Stomach (tissue), 9 donors: ENCODE results near the gene ECPAS. TPM values are rescaled to one million over a fixed set of nuclear protein-coding genes. Genes with fewer than 3 reads are reported as not detected.

Experiments
- DNase-seq, 2 donors: peaks; one replicate each; pipeline versions ENCODE4 v3.0.0 to v3.0.0-alpha.2; 2013 to 2019
- H3K27ac ChIP-seq, 5 donors: fragments of 200-600 bp in 4 of 5; sonication (generic) in 4 of 5; one replicate each; pipeline ENCODE4 v1.5.1; 2013 to 2019; ENCODE audit warnings: mild to moderate bottlenecking in 1 of 5, moderate library complexity in 1 of 5
- H3K27me3 ChIP-seq, 3 donors: fragments of 200-600 bp; sonication (generic); one replicate each; pipeline ENCODE4 v1.5.1; 2017 to 2019; ENCODE audit warnings: mixed run types in 1 of 3
- H3K36me3 ChIP-seq, 4 donors: fragments of 200-600 bp; sonication (generic); 1 replicate in 3 of 4; 2 replicates in 1 of 4; pipeline ENCODE4 v1.5.1; 2016 to 2019
- H3K4me1 ChIP-seq, 4 donors: fragments of 200-600 bp; sonication (generic); one replicate each; pipeline ENCODE4 v1.5.1; 2016 to 2019
- H3K4me3 ChIP-seq, 4 donors: fragments of 200-600 bp; sonication (generic) in 3 of 4; one replicate each; pipeline ENCODE4 v1.5.1; 2016 to 2019; ENCODE audit warnings: mild to moderate bottlenecking in 1 of 4
- H3K9me3 ChIP-seq, 4 donors: fragments of 200-600 bp; sonication (generic); one replicate each; pipeline ENCODE4 v1.5.1; 2016 to 2019
- CTCF ChIP-seq, 7 experiments: fragments of 450-650 bp in 4 of 7; fragments of 200-600 bp in 3 of 7; sonication (generic) in 3 of 7; IDR thresholded peaks; one replicate each; pipeline ENCODE4 v1.5.1; 2016 to 2019; ENCODE audit warnings: antibody characterized with exemption in 7 of 7, control low read depth in 2 of 7, mild to moderate bottlenecking in 1 of 7
- EP300 ChIP-seq: sonication (generic); formaldehyde crosslinking; IDR thresholded peaks from one replicate; pipeline ENCODE4 v1.6.1; 2017; ENCODE audit warnings: antibody characterized with exemption
- POLR2A ChIP-seq, 4 donors: fragments of 450-650 bp; IDR thresholded peaks; one replicate each; pipeline ENCODE4 v1.6.1; 2016; ENCODE audit warnings: antibody characterized with exemption in 4 of 4, control low read depth in 2 of 4, mild to moderate bottlenecking in 1 of 4, moderate library complexity in 1 of 4
- POLR2AphosphoS5 ChIP-seq, 3 donors: sonication (generic); formaldehyde crosslinking; IDR thresholded peaks; one replicate each; pipeline ENCODE4 v1.6.1; 2016; ENCODE audit warnings: antibody characterized with exemption in 3 of 3
- WGBS, 5 donors: extraction: QIAGEN DNeasy Blood & Tissue Kit in 3 of 5; methylation state at CpG; one replicate each; pipeline versions ENCODE4 v1.1.5 to v1.1.7; 2013 to 2018; 5-methylcytosine and 5-hydroxymethylcytosine counted together
- intact Hi-C: fragments of 100-400 bp; cut with DNase I; formaldehyde crosslinking; loops from one replicate; pipeline ENCODE4 v1.15.1; 2023; ENCODE audit warnings: low total_unique reads
- polyA plus RNA-seq, 3 donors: library from polyadenylated mRNA; stranded (reverse); fragments of 200-250 nt; gene quantifications; one replicate each; pipeline ENCODE4 v1.2.3, GENCODE V29; 2013
- total RNA-seq, 5 donors: library from RNA; depleted of rRNA; stranded (reverse); fragments of >200 nt; gene quantifications; one replicate each; pipeline versions ENCODE4 v1.1.0 to v1.2.3, GENCODE V29; 2014 to 2016
- donor health status: healthy with polysubstance abuse.
- donor health status: Bipolar disorder and iron deficiency.
- donor health status: healthy.

ECPAS gene
- total and polyA plus RNA-seq, 8 donors = 13.6 to 147 (median 51.2) TPM

DNA sequence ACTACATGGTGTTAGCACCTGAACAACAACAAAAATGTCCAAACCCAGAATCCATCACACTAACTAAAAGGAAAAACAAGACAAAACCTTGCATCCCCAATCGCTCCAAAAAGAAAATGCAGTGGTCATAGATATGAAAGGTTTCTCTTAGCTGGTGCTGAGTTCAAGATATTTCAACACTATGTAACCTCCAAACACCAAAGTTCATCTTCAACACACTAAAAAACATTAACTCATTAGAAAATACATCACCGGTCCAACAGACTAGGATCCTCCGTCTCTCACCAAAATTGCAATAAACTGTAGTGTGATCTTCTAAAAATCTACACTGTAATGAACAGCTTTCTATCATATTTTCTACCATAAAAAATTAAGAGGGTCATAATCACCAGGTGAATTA lies 60.8 kb downstream of the ECPAS start:
- peaks cover 24 to 96% (median 90%) of the 10 kb centered on the region in 4 donors for H3K36me3 ChIP-seq
- no peak for DNase-seq
- H3K27me3 ChIP-seq = no peaks in the 10 kb centered on the region
- H3K4me1 ChIP-seq = no peaks in the 10 kb centered on the region
- H3K27ac ChIP-seq = no peak overlapping the region
- TF ChIP-seq CTCF (IDR thresholded peaks at IDR 0.05) (no peak), POLR2A (IDR thresholded peaks at IDR 0.05) (no peak), EP300 (no peak), POLR2AphosphoS5 (IDR thresholded peaks at IDR 0.05) (no peak)
- H3K4me3 ChIP-seq = no peak overlapping the region
- WGBS, 5 donors = 90 to 99% (median 98%) methylated on average over 3 of the region's 3 CpGs
- intact Hi-C loops = no loop called here
- H3K9me3 ChIP-seq = no peaks in the 10 kb centered on the region

- Histone ChIP-seq H3K4me3 (no peak overlapping the region), H3K27ac (no peak overlapping the region), H3K36me3 (peaks cover 45 to 100% (median 100%) of the 10 kb centered on the region in 4 donors), H3K9me3 (no peaks in the 10 kb centered on the region), H3K4me1 (no peaks in the 10 kb centered on the region), H3K27me3 (no peaks in the 10 kb centered on the region)
- 94 to 97% (median 94%) methylated on average over 11 of the region's 11 CpGs for WGBS, 5 donors
- no peak for DNase-seq
- TF ChIP-seq POLR2A (IDR thresholded peaks at IDR 0.05) = no peak
- TF ChIP-seq POLR2AphosphoS5 (IDR thresholded peaks at IDR 0.05) = no peak
- intact Hi-C loops = no loop called here
Measured at GRCh38 chr9:111414406-111414805, 69.8 kb downstream of the ECPAS start.

GRCh38 chr9:111413996-111414395 lies 70.2 kb downstream of the ECPAS start:
- 87 to 91% (median 89%) methylated on average over 3 of the region's 3 CpGs for WGBS, 5 donors
- Histone ChIP-seq H3K27ac (no peak overlapping the region), H3K4me1 (no peaks in the 10 kb centered on the region), H3K36me3 (peaks cover 47 to 100% (median 100%) of the 10 kb centered on the region in 4 donors), H3K27me3 (no peaks in the 10 kb centered on the region), H3K9me3 (no peaks in the 10 kb centered on the region), H3K4me3 (no peak overlapping the region)
- TF ChIP-seq POLR2A (IDR thresholded peaks at IDR 0.05) (no peak), EP300 (no peak), POLR2AphosphoS5 (IDR thresholded peaks at IDR 0.05) (no peak), CTCF (IDR thresholded peaks at IDR 0.05) (no peak)
- DNase-seq = no peak
- intact Hi-C loops = no loop called here

DNA sequence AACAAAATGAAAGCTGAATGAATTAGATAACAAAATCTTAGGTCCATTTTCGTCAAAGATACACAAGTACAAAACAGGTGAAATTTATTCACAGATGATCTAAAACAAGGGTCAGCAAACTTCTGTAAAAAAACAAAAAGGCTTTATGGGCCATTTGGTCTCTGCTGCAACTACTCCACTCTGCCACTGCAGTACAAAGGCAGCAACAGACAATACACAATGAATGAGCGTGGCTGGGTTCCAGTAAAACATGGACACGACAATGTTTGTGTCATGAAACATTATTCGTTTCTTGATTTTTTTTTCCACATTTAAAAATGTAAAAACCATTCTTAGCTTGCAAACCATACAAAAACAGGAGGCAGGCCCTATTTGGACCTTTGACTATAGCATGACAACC lies 71.9 kb downstream of the ECPAS start:
- intact Hi-C loops = no loop called here
- Histone ChIP-seq H3K9me3 (no peaks in the 10 kb centered on the region), H3K27me3 (no peaks in the 10 kb centered on the region), H3K4me3 (no peak overlapping the region), H3K36me3 (peaks cover 48 to 100% (median 100%) of the 10 kb centered on the region in 4 donors), H3K27ac (no peak overlapping the region), H3K4me1 (no peaks in the 10 kb centered on the region)
- WGBS, 5 donors = 78 to 92% (median 89%) methylated on average over 4 of the region's 4 CpGs
- TF ChIP-seq CTCF (IDR thresholded peaks at IDR 0.05) = no peak
- TF ChIP-seq POLR2AphosphoS5 (IDR thresholded peaks at IDR 0.05) = no peak
- TF ChIP-seq EP300 = no peak
- no peak for TF ChIP-seq POLR2A (IDR thresholded peaks at IDR 0.05)
- DNase-seq = peak in 1 of 2 donors; percentile 7

DNA sequence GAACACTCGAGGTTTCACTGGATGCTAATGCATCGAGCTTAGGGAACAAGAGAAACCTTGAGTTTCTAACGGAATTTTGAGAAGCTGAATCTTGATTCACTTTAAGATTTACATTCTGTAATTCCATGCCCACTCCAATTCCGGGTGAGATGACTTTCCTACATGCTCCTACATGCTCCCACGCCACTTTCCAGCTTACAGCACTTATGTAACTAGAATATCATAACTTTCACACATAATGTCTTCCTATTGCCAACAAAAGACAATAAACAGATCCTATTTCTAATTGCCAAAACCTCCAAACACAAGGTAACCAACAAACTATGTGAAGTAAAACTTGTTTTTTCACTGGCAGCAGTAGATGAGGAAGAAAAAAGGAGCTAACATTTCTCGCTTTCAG lies 72.9 kb downstream of the ECPAS start:
- WGBS, 5 donors = 95 to 97% (median 96%) methylated on average over 6 of the region's 6 CpGs
- H3K4me1 ChIP-seq = no peaks in the 10 kb centered on the region
- H3K27me3 ChIP-seq = no peaks in the 10 kb centered on the region
- intact Hi-C loops = no loop called here
- H3K27ac ChIP-seq = no peak overlapping the region
- no peak overlapping the region for H3K4me3 ChIP-seq
- no peak for TF ChIP-seq EP300
- no peak for TF ChIP-seq POLR2AphosphoS5 (IDR thresholded peaks at IDR 0.05)
- TF ChIP-seq POLR2A (IDR thresholded peaks at IDR 0.05) = no peak
- no peak for TF ChIP-seq CTCF (IDR thresholded peaks at IDR 0.05)
- H3K9me3 ChIP-seq = no peaks in the 10 kb centered on the region
- peaks cover 44 to 100% (median 99%) of the 10 kb centered on the region in 4 donors for H3K36me3 ChIP-seq
- no peak for DNase-seq
